ENCODE measurements around the gene SH2D2A.

Gene SH2D2A

DNA sequence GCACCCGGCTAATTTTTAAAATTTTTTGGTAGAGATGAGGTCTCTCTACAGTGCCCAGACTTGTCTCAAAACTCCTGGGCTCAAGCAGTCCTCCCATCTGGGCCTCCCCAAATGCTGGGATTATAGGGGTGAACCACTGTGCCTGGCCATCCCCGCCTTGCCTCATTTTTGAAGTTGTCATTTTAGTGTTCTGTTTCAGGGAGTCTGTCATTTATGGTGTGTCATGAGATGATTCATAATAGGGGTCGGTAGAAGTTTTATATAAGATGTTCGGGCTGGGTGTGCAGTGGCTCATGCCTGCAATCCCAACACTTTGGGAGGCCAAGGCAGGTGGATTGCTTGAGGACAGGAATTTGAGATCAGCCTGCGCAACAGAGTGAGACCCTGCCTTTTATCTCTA, 40.8 kb downstream of the SH2D2A start:
- Histone ChIP-seq H3K9me2 (ENCODE audit: low read depth, low read length) (no peaks in the 10 kb centered on the region), H2AFZ (ENCODE audit: low read length) (no peak overlapping the region), H3K4me1 (ENCODE audit: insufficient read depth, low read length, severe bottlenecking) (peaks cover 20% of the 10 kb centered on the region), H3K79me2 (ENCODE audit: insufficient read depth, low read length) (peaks cover 77% of the 10 kb centered on the region), H3K9me3 (ENCODE audit: low read length) (no peaks in the 10 kb centered on the region), H3F3A (ENCODE audit: insufficient read depth, low read length) (no peaks in the 10 kb centered on the region), H3K4me2 (ENCODE audit: low read length) (no peak overlapping the region), H3K4me3 (ENCODE audit: low read depth, low read length, poor library complexity, severe bottlenecking) (no peak overlapping the region), H3K36me3 (ENCODE audit: insufficient read depth, low read length) (peaks cover 23% of the 10 kb centered on the region), H3K27me3 (ENCODE audit: insufficient read depth, low read length) (no peaks in the 10 kb centered on the region), H3K27ac (ENCODE audit: low read depth, low read length, poor library complexity, severe bottlenecking) (no peak overlapping the region), H4K20me1 (ENCODE audit: insufficient read depth, low read length) (no peaks in the 10 kb centered on the region), H3K9ac (ENCODE audit: low read length) (no peak overlapping the region)
- TF ChIP-seq, protein P1, sequence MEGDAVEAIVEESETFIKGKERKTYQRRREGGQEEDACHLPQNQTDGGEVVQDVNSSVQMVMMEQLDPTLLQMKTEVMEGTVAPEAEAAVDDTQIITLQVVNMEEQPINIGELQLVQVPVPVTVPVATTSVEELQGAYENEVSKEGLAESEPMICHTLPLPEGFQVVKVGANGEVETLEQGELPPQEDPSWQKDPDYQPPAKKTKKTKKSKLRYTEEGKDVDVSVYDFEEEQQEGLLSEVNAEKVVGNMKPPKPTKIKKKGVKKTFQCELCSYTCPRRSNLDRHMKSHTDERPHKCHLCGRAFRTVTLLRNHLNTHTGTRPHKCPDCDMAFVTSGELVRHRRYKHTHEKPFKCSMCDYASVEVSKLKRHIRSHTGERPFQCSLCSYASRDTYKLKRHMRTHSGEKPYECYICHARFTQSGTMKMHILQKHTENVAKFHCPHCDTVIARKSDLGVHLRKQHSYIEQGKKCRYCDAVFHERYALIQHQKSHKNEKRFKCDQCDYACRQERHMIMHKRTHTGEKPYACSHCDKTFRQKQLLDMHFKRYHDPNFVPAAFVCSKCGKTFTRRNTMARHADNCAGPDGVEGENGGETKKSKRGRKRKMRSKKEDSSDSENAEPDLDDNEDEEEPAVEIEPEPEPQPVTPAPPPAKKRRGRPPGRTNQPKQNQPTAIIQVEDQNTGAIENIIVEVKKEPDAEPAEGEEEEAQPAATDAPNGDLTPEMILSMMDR (IDR thresholded peaks at IDR 0.05; ENCODE audit: low read length) = no peak
- no peak for TF ChIP-seq EZH2 (IDR thresholded peaks at IDR 0.05; ENCODE audit: borderline replicate concordance, low read length)

DNA sequence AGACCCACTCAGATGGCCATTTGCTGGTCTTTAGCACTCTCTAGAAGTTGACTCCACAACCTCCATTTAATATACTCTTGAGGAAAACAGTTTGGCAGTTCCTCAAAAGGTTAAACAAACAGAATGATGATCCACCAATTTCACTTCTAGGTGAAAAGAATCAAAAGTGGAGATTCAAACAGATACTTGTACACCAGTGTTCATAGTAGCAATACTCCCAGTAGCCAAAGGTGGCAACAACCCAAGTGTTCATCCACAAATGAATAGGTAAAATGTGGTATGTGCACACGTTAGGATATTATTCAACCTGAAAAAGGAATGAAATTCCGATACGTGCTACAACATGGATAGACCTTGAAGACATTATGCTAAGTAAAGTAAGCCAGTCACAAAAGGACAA, 43.0 kb downstream of the SH2D2A start:
- Histone ChIP-seq H3K4me1 (ENCODE audit: insufficient read depth, low read length, severe bottlenecking) (peaks cover 34% of the 10 kb centered on the region), H3K4me2 (ENCODE audit: low read length) (no peak overlapping the region), H3K79me2 (ENCODE audit: insufficient read depth, low read length) (peaks cover 86% of the 10 kb centered on the region), H3K27me3 (ENCODE audit: insufficient read depth, low read length) (no peaks in the 10 kb centered on the region), H3K27ac (ENCODE audit: low read depth, low read length, poor library complexity, severe bottlenecking) (no peak overlapping the region), H3K36me3 (ENCODE audit: insufficient read depth, low read length) (peaks cover 39% of the 10 kb centered on the region), H3F3A (ENCODE audit: insufficient read depth, low read length) (no peaks in the 10 kb centered on the region), H3K9me3 (ENCODE audit: low read length) (no peaks in the 10 kb centered on the region), H4K20me1 (ENCODE audit: insufficient read depth, low read length) (no peaks in the 10 kb centered on the region), H2AFZ (ENCODE audit: low read length) (no peak overlapping the region), H3K9ac (ENCODE audit: low read length) (no peak overlapping the region), H3K4me3 (ENCODE audit: low read depth, low read length, poor library complexity, severe bottlenecking) (no peak overlapping the region), H3K9me2 (ENCODE audit: low read depth, low read length) (no peaks in the 10 kb centered on the region)
- TF ChIP-seq, protein P1 (IDR thresholded peaks at IDR 0.05; ENCODE audit: low read length) = no peak; the same call in 1 of the 2 replicates
- TF ChIP-seq EZH2 (IDR thresholded peaks at IDR 0.05; ENCODE audit: borderline replicate concordance, low read length) = no peak

DNA sequence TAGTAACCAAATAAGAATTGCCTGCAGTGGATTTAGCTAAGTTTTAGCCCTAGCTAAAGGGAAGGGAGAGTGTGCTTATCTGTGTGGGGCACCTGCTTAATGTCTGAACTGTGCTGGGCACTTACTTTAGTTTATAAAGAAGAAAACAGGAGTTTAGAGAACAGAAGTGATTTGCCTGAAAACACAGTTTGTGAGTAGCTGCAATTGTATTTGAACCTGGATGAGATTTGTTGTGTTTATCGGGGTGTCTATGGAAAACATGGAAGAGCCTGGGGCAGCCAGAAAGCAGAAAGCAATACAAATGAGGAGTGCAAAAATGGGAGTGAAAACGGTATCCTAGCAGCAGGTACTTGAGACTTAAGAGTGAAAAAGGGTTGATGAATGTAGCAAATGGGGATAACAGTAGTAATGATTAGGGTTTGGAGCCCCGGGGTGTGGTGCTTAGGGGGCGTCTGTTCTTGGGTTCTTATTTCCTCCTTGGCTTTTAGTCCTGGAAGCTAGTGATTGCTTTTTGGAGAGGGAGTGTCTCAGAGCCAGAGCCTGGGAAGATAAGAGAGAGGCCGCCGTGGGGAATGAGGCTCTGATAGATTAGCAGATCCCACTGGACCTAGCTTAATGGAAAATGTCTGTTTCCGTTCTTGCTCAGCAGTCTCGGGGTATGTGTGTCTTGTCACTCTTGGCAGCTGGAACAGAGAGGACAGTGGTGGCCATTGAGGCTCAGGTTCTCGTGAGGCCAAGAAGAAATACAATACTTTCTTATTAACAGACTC, 43.7 kb downstream of the SH2D2A start:
- Histone ChIP-seq H3K4me3 (ENCODE audit: low read depth, low read length, poor library complexity, severe bottlenecking) (no peak overlapping the region), H3K27ac (ENCODE audit: low read depth, low read length, poor library complexity, severe bottlenecking) (no peak overlapping the region), H3K9ac (ENCODE audit: low read length) (no peak overlapping the region), H3K79me2 (ENCODE audit: insufficient read depth, low read length) (peaks cover 86% of the 10 kb centered on the region), H3K4me1 (ENCODE audit: insufficient read depth, low read length, severe bottlenecking) (peaks cover 39% of the 10 kb centered on the region), H3K9me3 (ENCODE audit: low read length) (no peaks in the 10 kb centered on the region), H3K4me2 (ENCODE audit: low read length) (no peak overlapping the region), H4K20me1 (ENCODE audit: insufficient read depth, low read length) (no peaks in the 10 kb centered on the region), H3K9me2 (ENCODE audit: low read depth, low read length) (no peaks in the 10 kb centered on the region), H3F3A (ENCODE audit: insufficient read depth, low read length) (no peaks in the 10 kb centered on the region), H2AFZ (ENCODE audit: low read length) (no peak overlapping the region), H3K36me3 (ENCODE audit: insufficient read depth, low read length) (peaks cover 40% of the 10 kb centered on the region), H3K27me3 (ENCODE audit: insufficient read depth, low read length) (no peaks in the 10 kb centered on the region)
- no peak for TF ChIP-seq EZH2 (IDR thresholded peaks at IDR 0.05; ENCODE audit: borderline replicate concordance, low read length)
- TF ChIP-seq, protein P1 (IDR thresholded peaks at IDR 0.05; ENCODE audit: low read length) = no peak
